ENCODE results near the gene WNT4.

GRCh38 chr1:22077728-22078127, 65.2 kb downstream of the WNT4 start:
- TF ChIP-seq CTCF (IDR thresholded peaks at IDR 0.05), result no peak
- no peak for TF ChIP-seq POLR2A (IDR thresholded peaks at IDR 0.05)

All from uterus (tissue), 2 donors.